ENCODE measurements around the gene COG4. TPM values are rescaled to one million over a fixed set of nuclear protein-coding genes. Genes with fewer than 3 reads are reported as not detected.

Gene COG4
- polyA plus RNA-seq, 3 donors = 37.6 to 40.6 (median 40.1) TPM

DNA sequence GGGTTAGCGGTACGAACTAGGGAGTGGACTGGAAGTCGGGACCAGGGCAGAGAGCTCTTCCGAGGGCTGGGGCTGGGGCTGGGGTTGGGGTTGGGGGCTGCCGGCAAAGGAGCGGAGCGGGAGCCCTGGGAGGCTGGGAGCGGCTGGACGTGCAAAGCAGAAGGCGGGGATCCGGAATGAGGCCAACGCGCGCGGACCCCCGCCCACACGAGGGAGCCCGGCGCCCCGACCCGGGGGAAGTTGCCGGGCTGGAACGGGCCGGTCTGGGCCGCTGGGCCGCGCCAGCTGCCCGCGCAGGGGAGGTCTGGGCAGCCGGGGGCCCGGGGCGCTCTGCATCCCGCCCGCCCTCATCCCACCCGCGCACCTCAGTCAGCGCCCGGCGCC lies 84.8 kb downstream of the COG4 start:
- Histone ChIP-seq H3K27me3 (ENCODE audit: control insufficient read depth in 2 of 2, insufficient read depth in 2 of 2, low read length in 2 of 2) (no peaks in the 10 kb centered on the region), H3K4me3 (replicated peaks in 1 of 3; ENCODE audit: low read depth in 2 of 3, low read length in 3 of 3) (peak overlapping the region; percentile 66 to 96 (median 91)), H4K20me1 (ENCODE audit: insufficient read depth, low read length) (peaks cover 22% of the 10 kb centered on the region), H3K9ac (ENCODE audit: insufficient read depth, low read length, poor library complexity, severe bottlenecking) (peak overlapping the region; percentile 70), H2AFZ (ENCODE audit: insufficient read depth, low read depth, low read length, poor library complexity, severe bottlenecking) (peak overlapping the region; percentile 99), H3K9me3 (replicated peaks in 1 of 2; ENCODE audit: control insufficient read depth in 1 of 2, insufficient read depth in 1 of 2, low read length in 2 of 2) (no peaks in the 10 kb centered on the region), H3K79me2 (ENCODE audit: insufficient read depth, low read length) (peaks cover 33% of the 10 kb centered on the region), H3K4me1 (ENCODE audit: control insufficient read depth in 1 of 2, insufficient read depth in 2 of 2, low read length in 2 of 2) (peaks cover 28 to 40% of the 10 kb centered on the region in 2 donors), H3K4me2 (replicated peaks; ENCODE audit: extremely low read depth, low read length, poor library complexity, severe bottlenecking) (peak overlapping the region; percentile 100), H3K36me3 (replicated peaks in 1 of 2; ENCODE audit: control insufficient read depth in 1 of 2, insufficient read depth in 2 of 2, low read length in 2 of 2) (peaks cover 4 to 7% of the 10 kb centered on the region in 2 donors), H3K27ac (ENCODE audit: low read depth in 1 of 2, low read length in 2 of 2) (peak overlapping the region in 1 of 2 donors; percentile 73)
- Mint-ChIP-seq H3K9me3 (no peaks in the 10 kb centered on the region), H3K36me3 (peaks cover 14 to 15% of the 10 kb centered on the region in 2 donors), H3K27me3 (ENCODE audit: low read depth in 3 of 3) (peaks cover 2 to 6% (median 5%) of the 10 kb centered on the region in 3 donors), H3K27ac (peak overlapping the region in 6 of 7 donors; percentile 77 to 95 (median 89)), H3K4me3 (peak overlapping the region; percentile 98 to 100), H3K4me1 (peaks cover 43% of the 10 kb centered on the region)
- TF ChIP-seq CTCF (IDR thresholded peaks at IDR 0.05) = peak; percentile 6
- WGBS (ENCODE audit: insufficient coverage) = under 1% methylated on average over 34 of the region's 39 CpGs
- no peak for DNase-seq
- intact Hi-C loops (cut with micrococcal nuclease) = loop anchor here (2.0 to 5.0 kb wide), 2 partner anchors 34 to 46 kb away; no protein-coding TSS in a partner anchor

- 19% methylated on average over 16 of the region's 22 CpGs for WGBS (ENCODE audit: insufficient coverage)
- H3K27me3 ChIP-seq (ENCODE audit: control insufficient read depth in 2 of 2, insufficient read depth in 2 of 2, low read length in 2 of 2) = no peaks in the 10 kb centered on the region
- H3K9me3 Mint-ChIP-seq = no peaks in the 10 kb centered on the region
- H3K79me2 ChIP-seq (ENCODE audit: insufficient read depth, low read length) = peaks cover 33% of the 10 kb centered on the region
- H3K36me3 ChIP-seq (replicated peaks in 1 of 2; ENCODE audit: control insufficient read depth in 1 of 2, insufficient read depth in 2 of 2, low read length in 2 of 2) = peaks cover 4 to 7% of the 10 kb centered on the region in 2 donors
- peak overlapping the region; percentile 99 for H2AFZ ChIP-seq (ENCODE audit: insufficient read depth, low read depth, low read length, poor library complexity, severe bottlenecking)
- peak overlapping the region; percentile 77 to 95 (median 89) for H3K27ac Mint-ChIP-seq
- peaks cover 50% of the 10 kb centered on the region for H3K4me1 Mint-ChIP-seq
- H3K27ac ChIP-seq (ENCODE audit: low read depth in 1 of 2, low read length in 2 of 2) = peak overlapping the region in 1 of 2 donors; percentile 73
- H3K9me3 ChIP-seq (replicated peaks in 1 of 2; ENCODE audit: control insufficient read depth in 1 of 2, insufficient read depth in 1 of 2, low read length in 2 of 2) = no peaks in the 10 kb centered on the region
- H3K36me3 Mint-ChIP-seq = peaks cover 14 to 15% of the 10 kb centered on the region in 2 donors
- peaks cover 29% of the 10 kb centered on the region for H4K20me1 ChIP-seq (ENCODE audit: insufficient read depth, low read length)
- peak in 1 of 3 donors; percentile 43 for DNase-seq
- H3K4me2 ChIP-seq (replicated peaks; ENCODE audit: extremely low read depth, low read length, poor library complexity, severe bottlenecking) = peak overlapping the region; percentile 100
- TF ChIP-seq CTCF (IDR thresholded peaks at IDR 0.05) = no peak
- H3K4me3 Mint-ChIP-seq = peak overlapping the region; percentile 98 to 100
- peak overlapping the region; percentile 66 to 96 (median 91) for H3K4me3 ChIP-seq (replicated peaks in 1 of 3; ENCODE audit: low read depth in 2 of 3, low read length in 3 of 3)
- intact Hi-C loops (cut with micrococcal nuclease) = loop anchor here (2.0 to 5.0 kb wide), 2 partner anchors 33 to 46 kb away; no protein-coding TSS in a partner anchor
- peak overlapping the region; percentile 70 for H3K9ac ChIP-seq (ENCODE audit: insufficient read depth, low read length, poor library complexity, severe bottlenecking)
- H3K27me3 Mint-ChIP-seq (ENCODE audit: low read depth in 3 of 3) = peaks cover 2 to 6% (median 5%) of the 10 kb centered on the region in 3 donors
- peaks cover 35 to 47% of the 10 kb centered on the region in 2 donors for H3K4me1 ChIP-seq (ENCODE audit: control insufficient read depth in 1 of 2, insufficient read depth in 2 of 2, low read length in 2 of 2)
Measured at GRCh38 chr16:70437582-70438557, 85.5 kb downstream of the COG4 start.
